Activated CD4-positive, alpha-beta T cell treated with anti-CD3 and anti-CD28 coated beads, Interleukin-2, amount 50 U/mL, for 1 hour (primary cell): ENCODE results near the gene SHF.
A peak's percentile ranks its signal among the peaks of the same experiment; 100 is the strongest.

ENCODE experiments used
- DNase-seq: peaks from one replicate; pipeline ENCODE4 v3.0.0-alpha.2; 2020

SHF gene

DNA sequence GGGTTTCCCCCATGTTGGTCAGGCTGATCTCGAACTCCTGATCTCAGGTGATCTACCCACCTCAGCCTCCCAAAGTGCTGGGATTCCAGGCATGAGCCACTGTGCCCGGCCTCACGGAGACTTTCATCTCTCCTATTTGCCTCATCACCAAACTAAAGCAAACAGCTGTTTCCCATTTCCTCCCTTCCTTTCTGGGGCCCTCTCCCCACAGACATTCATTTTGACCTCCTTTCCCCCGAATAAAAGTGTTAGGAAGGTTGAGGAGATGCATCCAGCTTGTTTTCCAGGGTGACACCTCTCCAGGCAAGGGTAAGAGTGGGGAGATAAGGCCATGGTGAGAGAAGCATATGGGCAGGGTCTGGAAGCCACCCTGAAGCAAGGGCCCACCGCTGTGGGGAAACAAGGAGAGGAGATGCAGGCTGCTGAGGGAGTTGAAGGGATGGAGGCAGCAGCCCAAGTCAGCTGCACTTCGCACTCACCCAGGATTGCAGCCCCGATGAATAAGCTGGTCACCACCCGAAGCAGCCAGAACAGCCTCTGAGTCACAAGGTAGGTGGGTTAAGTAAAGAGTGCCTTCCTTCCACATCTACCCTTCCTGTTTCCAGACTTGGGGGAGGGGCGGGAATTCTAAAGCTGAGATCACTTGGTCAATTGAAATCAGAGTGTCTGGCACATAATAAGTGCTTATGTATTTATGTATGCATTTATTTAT, 65.9 kb downstream of the SHF start:
- no peak for DNase-seq

DNA sequence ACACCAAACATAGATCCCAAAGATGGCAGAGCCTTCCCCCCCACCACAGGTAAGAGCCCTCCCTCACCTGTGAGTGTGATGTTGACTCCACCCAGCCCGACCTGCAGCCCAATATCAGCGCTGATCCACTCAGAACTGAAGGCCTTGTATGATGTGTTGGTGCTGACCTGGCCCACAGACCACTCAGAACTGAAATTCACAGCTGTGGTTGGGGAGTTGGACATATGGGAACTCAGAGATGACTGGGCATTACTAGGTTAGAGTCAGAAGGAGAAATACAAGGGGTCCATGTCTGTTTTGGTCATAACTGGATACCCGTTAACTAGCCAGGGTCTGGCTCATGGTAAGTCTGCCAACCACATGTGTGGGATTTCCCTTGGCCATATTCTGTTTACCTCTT, 66.7 kb downstream of the SHF start:
- no peak for DNase-seq

DNA sequence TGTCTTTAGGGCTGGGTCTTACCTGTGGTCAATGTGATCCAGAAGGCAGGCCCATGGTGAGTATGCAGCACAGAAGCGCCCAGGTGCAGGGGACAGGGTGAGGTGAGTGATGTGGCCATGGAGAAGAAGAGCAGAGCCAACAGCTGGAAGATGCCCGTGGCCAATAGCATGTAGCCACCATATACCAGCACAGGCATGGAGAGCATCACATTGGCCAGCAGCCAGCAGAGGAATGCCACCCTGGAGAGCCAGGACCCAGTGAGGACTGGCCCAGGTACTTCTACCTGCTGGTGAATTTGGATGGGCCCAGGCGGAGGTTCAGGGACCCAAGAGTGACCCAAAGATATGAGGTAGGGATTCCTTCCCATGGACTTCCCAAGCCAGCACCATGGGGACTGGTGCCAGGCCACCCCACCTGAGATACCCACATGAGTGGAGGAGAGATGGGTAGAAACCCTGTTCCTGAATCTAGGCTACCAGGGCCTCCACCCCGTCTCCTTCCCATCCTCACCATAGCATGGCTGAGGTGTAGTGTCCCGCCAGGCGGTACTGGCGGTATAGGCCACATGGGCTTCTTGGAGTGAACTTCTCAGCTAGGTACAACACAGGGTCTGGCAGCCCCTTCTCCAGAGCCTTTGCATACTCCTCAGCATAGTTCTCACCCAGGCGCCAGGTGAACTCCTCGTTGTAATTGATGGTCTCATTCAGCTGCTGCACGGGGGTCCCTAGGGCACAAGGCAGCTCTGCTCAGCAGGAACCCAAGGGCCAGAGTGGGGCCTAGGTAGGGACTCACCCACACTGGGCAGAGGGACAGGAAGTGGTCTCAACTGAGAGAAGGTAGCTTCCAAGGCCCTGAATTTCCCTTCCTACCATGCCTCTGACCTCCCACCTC, 67.4 kb downstream of the SHF start:
- no peak for DNase-seq

DNA sequence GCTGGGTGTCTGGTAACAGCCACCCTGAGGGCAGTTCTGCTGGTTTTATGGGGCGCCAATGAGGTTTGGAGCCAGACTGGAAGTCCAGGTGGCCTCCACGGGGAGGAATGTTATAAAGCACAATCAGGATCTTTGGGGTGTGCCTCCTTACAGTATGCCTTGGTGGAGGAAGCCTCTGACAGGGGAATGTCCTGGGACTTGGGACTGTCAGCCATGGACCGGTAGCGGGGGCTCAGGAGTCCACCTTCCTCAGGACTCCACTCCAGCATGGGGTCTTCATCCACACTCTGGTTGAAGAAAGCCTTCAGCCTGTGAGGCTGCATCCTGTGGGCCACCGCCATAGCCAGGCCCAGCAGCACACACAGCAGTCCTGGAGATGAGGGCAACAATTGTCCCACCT, 68.8 kb downstream of the SHF start:
- no peak for DNase-seq

DNA sequence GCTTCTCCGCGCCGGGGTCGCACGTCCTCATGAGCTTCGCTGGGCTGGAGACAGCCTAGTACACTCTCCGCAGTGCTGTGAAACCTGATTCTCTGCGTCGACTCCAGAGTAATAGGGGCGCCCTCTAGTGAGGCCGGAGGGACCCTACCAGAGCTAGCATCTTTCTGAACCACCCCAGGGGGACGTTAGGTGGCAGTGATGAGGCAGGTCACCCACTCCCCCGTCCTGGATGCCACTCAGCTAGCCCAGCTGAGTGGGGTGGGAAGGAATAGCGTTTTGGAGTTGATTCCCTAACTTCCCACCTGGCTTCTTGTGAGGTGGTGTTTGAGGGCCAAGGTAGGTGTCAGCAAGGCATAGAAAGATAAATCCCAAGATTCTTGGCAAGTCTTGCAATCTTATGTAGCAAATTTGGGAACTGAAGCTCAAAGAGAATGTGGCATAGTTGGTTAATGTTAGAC, 69.6 kb downstream of the SHF start:
- DNase-seq, result peak; percentile 82

DNA sequence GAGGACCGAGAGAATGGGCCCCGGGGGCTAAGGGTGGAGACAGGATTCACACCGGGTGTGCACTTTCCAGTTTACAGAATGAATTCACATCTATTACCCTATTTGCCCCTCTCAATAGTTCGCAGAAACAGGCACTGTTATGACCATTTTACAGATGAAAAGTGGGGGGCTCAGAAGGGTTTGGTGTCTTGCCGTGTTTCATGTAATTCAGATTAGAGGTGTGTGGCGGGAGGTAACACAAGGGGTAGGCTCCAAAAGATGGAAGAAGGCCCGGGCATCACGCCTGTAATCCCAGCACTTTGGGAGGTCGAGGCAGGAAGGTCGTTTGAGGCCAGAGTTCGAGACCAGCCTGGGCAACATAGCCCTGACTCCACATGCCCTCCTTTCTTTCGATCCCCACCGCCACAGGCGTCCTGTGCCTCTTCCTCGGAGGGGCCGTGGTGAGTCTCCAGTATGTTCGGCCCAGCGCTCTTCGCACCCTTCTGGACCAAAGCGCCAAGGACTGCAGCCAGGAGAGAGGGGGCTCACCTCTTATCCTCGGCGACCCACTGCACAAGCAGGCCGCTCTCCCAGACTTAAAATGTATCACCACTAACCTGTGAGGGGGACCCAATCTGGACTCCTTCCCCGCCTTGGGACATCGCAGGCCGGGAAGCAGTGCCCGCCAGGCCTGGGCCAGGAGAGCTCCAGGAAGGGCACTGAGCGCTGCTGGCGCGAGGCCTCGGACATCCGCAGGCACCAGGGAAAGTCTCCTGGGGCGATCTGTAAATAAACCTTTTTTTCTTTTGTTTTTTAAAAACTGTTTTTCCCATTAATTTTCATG, 70.2 kb downstream of the SHF start:
- DNase-seq, result no peak
